Gastroesophageal sphincter (tissue), 4 donors: Measurements from ENCODE around the gene FBLL1. TPM values are rescaled to one million over a fixed set of nuclear protein-coding genes. Genes with fewer than 3 reads are reported as not detected.

Experiments used
- ATAC-seq: fragments of 150-250 bp; one replicate; pipeline ENCODE4 v1.9.1; 2016; ENCODE audit warnings: mild to moderate bottlenecking, moderate library complexity
- H3K27ac ChIP-seq, 4 donors: fragments of 200-600 bp; sonication (generic) in 3 of 4; 1 replicate in 3 of 4; 2 replicates in 1 of 4; pipeline ENCODE4 v1.5.1; 2016 to 2019
- H3K27me3 ChIP-seq: fragments of 200-600 bp; sonication (generic); one replicate; pipeline ENCODE4 v1.5.1; 2019
- H3K36me3 ChIP-seq, 2 donors: fragments of 200-600 bp; sonication (generic); one replicate each; pipeline ENCODE4 v1.5.1; 2019; ENCODE audit warnings: control low read depth in 1 of 2
- H3K4me1 ChIP-seq, 3 donors: fragments of 200-600 bp; sonication (generic); 1 replicate in 2 of 3; 2 replicates in 1 of 3; pipeline ENCODE4 v1.5.1; 2016 to 2019; ENCODE audit warnings: control low read depth in 2 of 3
- H3K4me3 ChIP-seq, 2 donors: fragments of 200-600 bp; sonication (generic); one replicate each; pipeline ENCODE4 v1.5.1; 2019; ENCODE audit warnings: mild to moderate bottlenecking in 1 of 2, moderate library complexity in 1 of 2
- H3K9me3 ChIP-seq, 3 donors: fragments of 200-600 bp; sonication (generic); one replicate each; pipeline ENCODE4 v1.5.1; 2017 to 2019; ENCODE audit warnings: control low read depth in 2 of 3
- EP300 ChIP-seq: sonication (generic); formaldehyde crosslinking; IDR thresholded peaks from one replicate; pipeline ENCODE4 v1.6.1; 2017; ENCODE audit warnings: antibody characterized with exemption, mild to moderate bottlenecking
- POLR2A ChIP-seq, 2 donors: fragments of 450-650 bp; IDR thresholded peaks; one replicate each; pipeline ENCODE4 v1.6.1; 2017; ENCODE audit warnings: antibody characterized with exemption in 2 of 2, mild to moderate bottlenecking in 2 of 2, moderate library complexity in 1 of 2
- POLR2AphosphoS5 ChIP-seq: sonication (generic); formaldehyde crosslinking; IDR thresholded peaks from one replicate; pipeline ENCODE4 v1.6.1; 2017; ENCODE audit warnings: antibody characterized with exemption
- WGBS, 2 donors: methylation state at CpG; one replicate each; pipeline ENCODE4 v1.1.5; 2018; ENCODE audit warnings: low coverage in 1 of 2; 5-methylcytosine and 5-hydroxymethylcytosine counted together
- total RNA-seq, 4 donors: library from RNA; depleted of rRNA; stranded (reverse); fragments of >200 nt; gene quantifications; one replicate each; pipeline ENCODE4 v1.1.0, GENCODE V29; 2016
- TF ChIP-seq, protein P1 (sequence below), 4 experiments: fragments of 200-600 bp in 2 of 4; fragments of 450-650 bp in 2 of 4; sonication (generic) in 1 of 4; IDR thresholded peaks; one replicate each; pipeline ENCODE4 v1.5.1; 2017 to 2019; ENCODE audit warnings: antibody characterized with exemption in 4 of 4, mild to moderate bottlenecking in 2 of 4, moderate library complexity in 2 of 4

The FBLL1 gene
- total RNA-seq, 4 donors from 2014 or later: 0.52 to 0.54 TPM; not detected in 2

DNA sequence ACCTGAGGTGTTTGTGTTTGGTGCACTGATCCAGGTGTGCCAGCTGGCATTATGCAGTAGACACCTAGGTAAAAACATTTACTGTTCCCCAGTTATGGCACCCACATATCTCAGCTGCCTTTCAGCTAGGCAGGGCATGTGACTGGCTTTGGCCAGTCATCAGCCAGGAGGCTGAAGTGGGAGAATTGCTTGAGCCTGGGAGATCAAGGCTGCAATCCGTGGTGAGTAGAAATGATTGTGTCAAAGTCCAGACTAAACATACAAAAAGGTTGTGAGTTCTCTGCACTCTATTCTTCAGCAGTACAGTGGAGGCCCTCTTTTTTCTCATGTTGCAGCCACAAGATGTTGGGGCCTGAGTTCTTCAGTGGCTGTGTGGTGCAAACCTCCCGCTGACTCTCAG lies 3.2 kb upstream of the FBLL1 start:
- Histone ChIP-seq H3K27ac (no peak overlapping the region), H3K4me3 (no peak overlapping the region), H3K4me1 (peaks cover 0 to 15% (median 2%) of the 10 kb centered on the region in 3 donors), H3K9me3 (no peaks in the 10 kb centered on the region), H3K36me3 (peaks cover 0 to 13% of the 10 kb centered on the region in 2 donors), H3K27me3 (peaks cover 23% of the 10 kb centered on the region)
- TF ChIP-seq EP300: no peak
- no peak for TF ChIP-seq POLR2A (IDR thresholded peaks at IDR 0.05)
- TF ChIP-seq, protein P1, sequence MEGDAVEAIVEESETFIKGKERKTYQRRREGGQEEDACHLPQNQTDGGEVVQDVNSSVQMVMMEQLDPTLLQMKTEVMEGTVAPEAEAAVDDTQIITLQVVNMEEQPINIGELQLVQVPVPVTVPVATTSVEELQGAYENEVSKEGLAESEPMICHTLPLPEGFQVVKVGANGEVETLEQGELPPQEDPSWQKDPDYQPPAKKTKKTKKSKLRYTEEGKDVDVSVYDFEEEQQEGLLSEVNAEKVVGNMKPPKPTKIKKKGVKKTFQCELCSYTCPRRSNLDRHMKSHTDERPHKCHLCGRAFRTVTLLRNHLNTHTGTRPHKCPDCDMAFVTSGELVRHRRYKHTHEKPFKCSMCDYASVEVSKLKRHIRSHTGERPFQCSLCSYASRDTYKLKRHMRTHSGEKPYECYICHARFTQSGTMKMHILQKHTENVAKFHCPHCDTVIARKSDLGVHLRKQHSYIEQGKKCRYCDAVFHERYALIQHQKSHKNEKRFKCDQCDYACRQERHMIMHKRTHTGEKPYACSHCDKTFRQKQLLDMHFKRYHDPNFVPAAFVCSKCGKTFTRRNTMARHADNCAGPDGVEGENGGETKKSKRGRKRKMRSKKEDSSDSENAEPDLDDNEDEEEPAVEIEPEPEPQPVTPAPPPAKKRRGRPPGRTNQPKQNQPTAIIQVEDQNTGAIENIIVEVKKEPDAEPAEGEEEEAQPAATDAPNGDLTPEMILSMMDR (IDR thresholded peaks at IDR 0.05): no peak
- no peak for TF ChIP-seq POLR2AphosphoS5
- no peak for ATAC-seq
- WGBS, 2 donors: 100% methylated on average over 1 of the region's 2 CpGs; no CpG with 5 or more reads in 1 of the 2 donors

DNA sequence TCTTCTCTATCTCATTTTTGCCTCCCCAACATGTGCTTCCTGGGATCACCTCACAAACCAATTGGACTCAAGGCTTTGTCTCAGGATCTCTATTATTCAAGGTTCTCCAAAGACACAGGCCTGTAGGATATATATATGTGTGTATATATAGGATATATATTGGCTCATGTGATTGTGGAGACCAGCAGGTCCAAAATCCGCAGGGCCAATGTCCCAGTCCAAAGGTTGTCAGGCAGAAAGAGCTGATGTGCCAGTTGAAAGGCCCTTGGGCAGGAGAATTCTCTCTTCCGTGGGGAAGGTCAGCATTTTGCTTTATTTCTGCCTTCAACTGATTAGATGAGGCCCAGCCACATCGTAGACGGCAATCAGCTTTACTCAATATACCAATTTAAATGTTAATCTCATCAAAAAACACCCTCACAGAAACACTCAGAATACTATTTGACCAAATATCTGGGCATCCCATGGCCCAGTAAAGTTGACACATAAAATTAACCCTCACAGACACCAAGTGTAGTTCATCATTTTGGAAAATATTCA lies 1.3 kb upstream of the FBLL1 start:
- H3K4me3 ChIP-seq: no peak overlapping the region

DNA sequence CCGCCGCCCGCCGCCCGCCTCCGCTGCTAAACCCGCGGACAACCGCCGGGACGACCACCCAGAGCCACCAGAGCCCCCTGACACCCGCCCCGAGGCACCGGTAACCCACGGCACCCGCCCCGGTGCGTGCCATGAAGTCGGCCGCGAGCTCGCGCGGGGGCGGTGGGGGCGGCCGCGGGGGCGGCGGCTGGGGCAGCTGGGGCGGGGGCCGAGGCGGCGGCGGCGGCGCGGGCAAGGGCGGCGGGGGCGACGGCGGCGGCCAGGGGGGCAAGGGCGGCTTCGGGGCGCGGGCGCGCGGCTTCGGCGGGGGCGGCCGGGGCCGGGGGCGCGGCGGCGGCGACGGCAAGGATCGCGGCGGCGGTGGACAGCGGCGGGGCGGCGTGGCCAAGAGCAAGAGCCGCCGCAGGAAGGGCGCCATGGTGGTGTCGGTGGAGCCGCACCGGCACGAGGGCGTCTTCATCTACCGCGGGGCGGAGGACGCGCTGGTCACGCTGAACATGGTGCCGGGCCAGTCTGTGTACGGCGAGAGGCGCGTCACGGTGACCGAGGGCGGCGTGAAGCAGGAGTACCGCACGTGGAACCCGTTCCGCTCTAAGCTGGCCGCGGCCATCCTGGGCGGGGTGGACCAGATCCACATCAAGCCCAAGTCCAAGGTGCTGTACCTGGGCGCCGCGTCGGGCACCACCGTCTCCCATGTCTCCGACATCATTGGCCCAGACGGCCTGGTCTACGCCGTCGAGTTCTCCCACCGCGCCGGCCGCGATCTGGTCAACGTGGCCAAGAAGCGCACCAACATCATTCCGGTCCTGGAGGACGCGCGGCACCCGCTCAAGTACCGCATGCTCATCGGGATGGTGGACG lies 499 bp downstream of the FBLL1 start:
- no peaks in the 10 kb centered on the region for H3K9me3 ChIP-seq
- ATAC-seq: no peak
- H3K27ac ChIP-seq: no peak overlapping the region
- TF ChIP-seq EP300 (no peak), POLR2A (IDR thresholded peaks at IDR 0.05) (no peak), POLR2AphosphoS5 (no peak)
- TF ChIP-seq, protein P1 (IDR thresholded peaks at IDR 0.05): no peak
- peaks cover 0 to 15% (median 2%) of the 10 kb centered on the region in 3 donors for H3K4me1 ChIP-seq
- peak overlapping the region; percentile 3 to 55 for H3K4me3 ChIP-seq
- no peaks in the 10 kb centered on the region for H3K36me3 ChIP-seq
- 50% methylated on average over 6 of the region's 125 CpGs; no CpG with 5 or more reads in 1 of the 2 donors for WGBS, 2 donors
- peaks cover 59% of the 10 kb centered on the region for H3K27me3 ChIP-seq

More for the DNA sequence above, 1.3 kb upstream of the FBLL1 start:
- no peak for ATAC-seq
- H3K27me3 ChIP-seq: peaks cover 43% of the 10 kb centered on the region
- H3K36me3 ChIP-seq: peaks cover 0 to 6% of the 10 kb centered on the region in 2 donors
- H3K4me1 ChIP-seq: peaks cover 0 to 15% (median 2%) of the 10 kb centered on the region in 3 donors
- WGBS, 2 donors: 83 to 90% methylated on average over 2 to 4 of the region's 4 CpGs
- TF ChIP-seq, protein P1 (IDR thresholded peaks at IDR 0.05): no peak
- no peak for TF ChIP-seq POLR2A (IDR thresholded peaks at IDR 0.05)
- TF ChIP-seq EP300: no peak
- no peak for TF ChIP-seq POLR2AphosphoS5
- H3K27ac ChIP-seq: no peak overlapping the region
- no peaks in the 10 kb centered on the region for H3K9me3 ChIP-seq

DNA sequence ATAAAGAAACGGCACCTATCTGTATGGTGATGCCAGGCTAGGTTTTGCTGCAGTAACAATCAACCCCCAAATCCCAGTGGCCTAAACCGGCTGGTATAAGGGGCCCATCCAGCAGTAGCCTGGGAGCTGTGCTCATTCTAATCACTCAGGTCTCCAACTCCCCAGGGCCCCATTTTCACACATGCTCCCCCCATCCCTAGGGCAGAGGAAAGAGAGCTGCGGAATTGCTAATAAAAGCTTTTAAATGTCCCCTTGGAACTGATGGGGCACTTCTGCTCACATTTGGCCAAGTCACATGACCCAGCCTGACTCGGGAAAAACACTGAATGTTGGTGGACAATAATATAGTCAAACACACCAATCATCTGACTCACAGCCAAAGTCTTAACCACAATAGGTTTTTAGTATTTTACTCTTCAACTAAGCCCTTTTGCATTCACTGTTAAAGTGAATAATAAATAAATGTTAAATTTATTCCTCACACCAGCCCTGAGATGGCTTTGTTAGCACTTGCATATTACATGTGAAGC lies 1.6 kb downstream of the FBLL1 start:
- H3K4me3 ChIP-seq: no peak overlapping the region
- no peak for ATAC-seq
- 27 to 94% methylated on average over 1 to 2 of the region's 4 CpGs for WGBS, 2 donors
- peaks cover 65% of the 10 kb centered on the region for H3K27me3 ChIP-seq
- H3K9me3 ChIP-seq: no peaks in the 10 kb centered on the region
- no peak overlapping the region for H3K27ac ChIP-seq
- TF ChIP-seq EP300 (no peak), POLR2AphosphoS5 (no peak), POLR2A (IDR thresholded peaks at IDR 0.05) (no peak)
- TF ChIP-seq, protein P1 (IDR thresholded peaks at IDR 0.05): no peak
- peaks cover 0 to 15% (median 2%) of the 10 kb centered on the region in 3 donors for H3K4me1 ChIP-seq
- no peaks in the 10 kb centered on the region for H3K36me3 ChIP-seq
